ENCODE measurements around the gene GALNT12.

GALNT12 gene

DNA sequence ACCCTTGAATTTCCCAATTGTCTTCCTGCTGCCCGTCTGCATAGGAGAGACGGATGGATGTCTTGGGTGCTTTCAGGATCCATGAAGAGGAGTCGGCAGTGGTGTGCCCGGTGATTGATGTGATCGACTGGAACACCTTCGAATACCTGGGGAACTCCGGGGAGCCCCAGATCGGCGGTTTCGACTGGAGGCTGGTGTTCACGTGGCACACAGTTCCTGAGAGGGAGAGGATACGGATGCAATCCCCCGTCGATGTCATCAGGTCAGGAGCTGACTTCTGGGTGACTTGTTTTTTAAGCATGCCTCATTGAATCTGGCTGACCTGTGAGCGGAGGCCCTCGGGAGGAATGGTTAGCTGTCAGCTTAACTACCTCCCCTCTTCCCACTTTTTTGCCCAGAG lies 24.2 kb downstream of the GALNT12 start:
- TF ChIP-seq, protein P1, sequence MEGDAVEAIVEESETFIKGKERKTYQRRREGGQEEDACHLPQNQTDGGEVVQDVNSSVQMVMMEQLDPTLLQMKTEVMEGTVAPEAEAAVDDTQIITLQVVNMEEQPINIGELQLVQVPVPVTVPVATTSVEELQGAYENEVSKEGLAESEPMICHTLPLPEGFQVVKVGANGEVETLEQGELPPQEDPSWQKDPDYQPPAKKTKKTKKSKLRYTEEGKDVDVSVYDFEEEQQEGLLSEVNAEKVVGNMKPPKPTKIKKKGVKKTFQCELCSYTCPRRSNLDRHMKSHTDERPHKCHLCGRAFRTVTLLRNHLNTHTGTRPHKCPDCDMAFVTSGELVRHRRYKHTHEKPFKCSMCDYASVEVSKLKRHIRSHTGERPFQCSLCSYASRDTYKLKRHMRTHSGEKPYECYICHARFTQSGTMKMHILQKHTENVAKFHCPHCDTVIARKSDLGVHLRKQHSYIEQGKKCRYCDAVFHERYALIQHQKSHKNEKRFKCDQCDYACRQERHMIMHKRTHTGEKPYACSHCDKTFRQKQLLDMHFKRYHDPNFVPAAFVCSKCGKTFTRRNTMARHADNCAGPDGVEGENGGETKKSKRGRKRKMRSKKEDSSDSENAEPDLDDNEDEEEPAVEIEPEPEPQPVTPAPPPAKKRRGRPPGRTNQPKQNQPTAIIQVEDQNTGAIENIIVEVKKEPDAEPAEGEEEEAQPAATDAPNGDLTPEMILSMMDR (IDR thresholded peaks at IDR 0.05; ENCODE audit: insufficient read depth, low read length, missing control alignments): no peak
- no peak for DNase-seq (ENCODE audit: low read depth, low spot score)
- POLR2A ChIA-PET: no interaction called here
- CTCF ChIA-PET: interaction anchor here (0.8 to 1.0 kb wide), 2 partner anchors 16 to 143 kb away, joined by 3 read pairs; no protein-coding TSS in a partner anchor
- H3K4me3 ChIP-seq (ENCODE audit: low read depth, low read length): no peak overlapping the region

DNA sequence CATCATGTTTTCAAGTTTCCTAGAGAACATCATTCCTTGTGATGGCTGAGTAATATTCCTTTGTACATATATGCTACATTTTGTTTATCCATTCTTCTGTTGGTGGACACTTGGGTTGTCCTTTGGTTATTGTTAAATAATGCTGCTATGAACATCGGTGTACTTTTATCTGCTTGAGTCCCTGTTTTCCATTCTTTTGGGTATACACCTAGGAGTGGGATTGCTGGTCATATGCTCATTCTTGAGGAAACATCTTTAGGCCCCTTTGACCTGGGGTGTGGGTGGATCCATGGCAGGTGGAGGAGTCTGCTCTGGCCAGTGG lies 25.3 kb downstream of the GALNT12 start:
- no peak overlapping the region for H3K4me3 ChIP-seq (ENCODE audit: low read depth, low read length)
- no peak for DNase-seq (ENCODE audit: low read depth, low spot score)
- TF ChIP-seq, protein P1 (IDR thresholded peaks at IDR 0.05; ENCODE audit: insufficient read depth, low read length, missing control alignments): no peak
- ChIA-PET POLR2A (no interaction called here), CTCF (interaction anchor here (0.8 to 1.0 kb wide), 2 partner anchors 15 to 142 kb away, joined by 3 read pairs; no protein-coding TSS in a partner anchor)

DNA sequence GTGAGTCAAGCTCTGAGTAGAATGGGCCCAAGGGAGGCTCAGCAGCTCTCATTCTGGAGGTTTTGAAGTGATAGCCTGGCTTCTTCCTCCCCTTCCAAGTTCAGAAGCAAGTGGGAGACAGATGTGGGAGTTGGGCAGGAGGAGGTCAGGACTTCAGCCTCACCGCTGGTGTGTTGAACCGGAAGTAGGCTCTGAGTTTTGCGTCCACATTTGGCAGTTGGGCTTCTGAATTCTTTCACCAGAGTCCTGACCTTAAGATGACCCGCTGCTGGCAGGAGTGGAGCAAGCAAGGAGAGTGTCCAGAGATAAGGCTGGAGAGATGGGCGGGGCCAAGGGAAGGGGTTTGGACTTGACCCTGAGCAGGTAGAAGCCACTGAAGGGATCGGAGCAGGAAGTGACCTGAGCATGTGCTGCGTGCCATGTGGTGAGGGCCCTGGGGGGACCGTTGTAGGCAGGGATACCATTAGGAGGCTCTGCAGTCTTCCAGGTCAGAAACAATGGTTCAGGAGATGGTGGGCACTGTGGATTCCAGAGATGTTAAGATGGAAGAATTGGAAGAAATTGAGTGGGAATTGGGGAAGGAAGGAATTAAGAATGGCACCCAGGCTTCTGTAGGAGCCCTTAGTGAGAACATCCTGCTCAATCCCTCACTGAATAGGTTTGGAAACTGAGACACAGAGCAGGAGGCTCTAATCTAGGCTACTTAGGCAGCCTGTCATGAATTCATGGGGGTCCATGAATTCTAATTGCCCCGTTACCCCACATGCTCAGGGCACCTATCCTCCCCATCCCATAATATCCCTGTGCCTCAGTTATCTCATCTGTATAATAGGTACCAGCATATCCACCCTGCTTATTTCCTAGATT lies 25.9 kb downstream of the GALNT12 start:
- H3K4me3 ChIP-seq (ENCODE audit: low read depth, low read length): no peak overlapping the region
- DNase-seq (ENCODE audit: low read depth, low spot score): no peak
- TF ChIP-seq, protein P1 (IDR thresholded peaks at IDR 0.05; ENCODE audit: insufficient read depth, low read length, missing control alignments): no peak
- POLR2A ChIA-PET: no interaction called here
- CTCF ChIA-PET: interaction anchor here (0.7 kb wide), 1 partner anchor 16 kb away, joined by 3 read pairs; no protein-coding TSS in a partner anchor

DNA sequence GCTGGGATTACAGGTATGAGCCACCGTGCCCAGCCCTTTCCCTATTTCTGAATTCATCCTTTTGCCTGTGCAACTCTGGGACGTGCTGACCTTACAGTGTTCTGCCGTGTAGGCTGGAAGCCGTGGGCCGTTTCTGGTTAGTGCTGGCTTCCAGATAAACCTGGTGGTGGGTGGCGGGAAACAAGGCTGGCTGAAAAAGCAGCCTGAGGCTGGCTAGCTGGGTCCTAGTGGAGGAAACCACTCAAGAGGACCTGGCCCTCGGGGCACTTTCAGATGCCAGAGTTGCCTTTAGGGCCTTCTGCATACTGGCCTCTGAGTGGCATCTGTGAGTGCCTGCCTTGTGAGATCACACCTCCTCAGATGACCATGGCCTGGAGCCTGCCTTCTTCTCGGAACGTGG lies 26.9 kb downstream of the GALNT12 start:
- POLR2A ChIA-PET: no interaction called here
- H3K4me3 ChIP-seq (ENCODE audit: low read depth, low read length): no peak overlapping the region
- TF ChIP-seq, protein P1 (IDR thresholded peaks at IDR 0.05; ENCODE audit: insufficient read depth, low read length, missing control alignments): no peak

DNA sequence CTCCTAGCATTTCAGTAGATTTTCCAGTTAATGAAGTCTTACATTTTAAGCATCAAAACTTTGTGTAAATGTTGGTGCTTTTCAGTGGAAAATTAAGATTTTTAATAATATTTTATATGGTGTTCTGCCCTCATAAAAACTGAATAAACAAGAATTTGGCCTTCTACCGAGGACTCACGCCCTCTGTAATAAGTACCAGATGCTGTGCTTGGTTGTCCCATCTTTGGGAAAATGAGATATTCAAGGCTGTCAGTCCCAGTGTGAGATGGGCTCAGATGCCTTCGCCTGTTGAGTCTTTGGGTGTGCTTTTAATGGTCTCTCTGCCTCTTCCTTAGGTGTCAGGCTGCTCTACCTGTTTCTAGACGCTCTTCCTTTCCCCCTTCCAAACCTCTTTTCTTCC lies 28.7 kb downstream of the GALNT12 start:
- ChIA-PET CTCF (interaction anchor here (1.1 to 6.1 kb wide), 2 partner anchors 11 to 15 kb away, joined by 3 to 62 read pairs; no protein-coding TSS in a partner anchor), POLR2A (no interaction called here)
- H3K4me3 ChIP-seq (ENCODE audit: low read depth, low read length): no peak overlapping the region
- TF ChIP-seq, protein P1 (IDR thresholded peaks at IDR 0.05; ENCODE audit: insufficient read depth, low read length, missing control alignments): no peak
- no peak for DNase-seq (ENCODE audit: low read depth, low spot score)

More for the DNA sequence above, 26.9 kb downstream of the GALNT12 start:
- DNase-seq (ENCODE audit: low read depth, low spot score): no peak
- CTCF ChIA-PET: interaction anchor here (0.7 kb wide), 1 partner anchor 15 kb away, joined by 3 read pairs; no protein-coding TSS in a partner anchor

DNA sequence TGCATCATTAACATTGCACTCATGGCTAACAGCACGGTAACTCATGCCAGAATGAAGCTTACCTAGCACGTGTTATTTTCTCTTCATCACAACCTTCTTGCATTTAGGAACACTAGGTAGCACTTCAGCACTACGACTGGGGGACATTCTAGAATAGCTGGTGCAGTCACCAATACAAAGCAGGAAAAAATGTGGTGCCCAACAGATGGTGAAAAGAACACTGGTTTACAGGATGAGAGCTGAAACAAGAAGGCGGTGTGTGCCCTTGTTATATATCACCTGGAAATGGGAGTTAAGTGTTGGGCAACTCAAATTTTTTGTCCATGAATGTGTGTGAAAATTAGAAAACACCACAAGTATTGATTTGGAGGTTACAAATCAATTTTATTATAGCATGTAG lies 30.0 kb downstream of the GALNT12 start:
- POLR2A ChIA-PET: no interaction called here
- TF ChIP-seq, protein P1 (IDR thresholded peaks at IDR 0.05; ENCODE audit: insufficient read depth, low read length, missing control alignments): no peak
- no peak for DNase-seq (ENCODE audit: low read depth, low spot score)
- H3K4me3 ChIP-seq (ENCODE audit: low read depth, low read length): no peak overlapping the region
- CTCF ChIA-PET: interaction anchor here (1.0 to 6.1 kb wide), 5 partner anchors 10 to 304 kb away, joined by 3 to 62 read pairs (median 3); no protein-coding TSS in a partner anchor

Data from AG04449 (cell line).